HG03378 (cell line): ENCODE results near the gene PIGL.
"Not testable (repeated sequence)": the region's sequence is repeated elsewhere in the genome, so short reads cannot be mapped to it uniquely, and the experiment has no call there.

Source experiments
- ATAC-seq: cut with Tn5 transposase; IDR thresholded peaks from one replicate; pipeline ENCODE4 v1.9.1; 2021; ENCODE audit warnings: mild to moderate bottlenecking, moderate library complexity; ENCODE audit not compliant: unreplicated experiment

The PIGL gene

DNA sequence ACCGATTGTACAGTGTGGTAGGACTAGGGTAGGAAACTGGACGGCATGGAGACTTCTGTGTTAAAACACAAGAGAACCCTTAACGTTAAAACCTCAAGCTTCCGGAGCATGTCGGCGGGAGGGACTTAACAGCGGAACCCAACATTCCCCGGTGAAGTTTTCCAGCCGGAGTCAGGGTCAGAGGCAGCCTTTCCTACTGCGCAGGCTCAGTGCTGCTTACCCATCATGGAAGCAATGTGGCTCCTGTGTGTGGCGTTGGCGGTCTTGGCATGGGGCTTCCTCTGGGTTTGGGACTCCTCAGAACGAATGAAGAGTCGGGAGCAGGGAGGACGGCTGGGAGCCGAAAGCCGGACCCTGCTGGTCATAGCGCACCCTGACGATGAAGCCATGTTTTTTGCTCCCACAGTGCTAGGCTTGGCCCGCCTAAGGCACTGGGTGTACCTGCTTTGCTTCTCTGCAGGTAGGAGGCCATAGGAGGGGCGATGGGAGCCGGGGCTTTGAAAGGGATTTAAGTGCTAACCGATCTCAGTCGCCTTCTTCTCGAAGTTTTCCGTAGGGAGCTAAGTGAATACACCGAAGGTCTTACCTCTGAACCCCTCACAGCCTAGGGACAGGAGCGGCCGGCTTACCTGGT is at the start of gene PIGL:
Gene PIGL (plus strand): TSS at position 209 of the 634 bp plus-strand sequence. CDS start 17 bp downstream, at position 226.
- ATAC-seq = peak; percentile 51

DNA sequence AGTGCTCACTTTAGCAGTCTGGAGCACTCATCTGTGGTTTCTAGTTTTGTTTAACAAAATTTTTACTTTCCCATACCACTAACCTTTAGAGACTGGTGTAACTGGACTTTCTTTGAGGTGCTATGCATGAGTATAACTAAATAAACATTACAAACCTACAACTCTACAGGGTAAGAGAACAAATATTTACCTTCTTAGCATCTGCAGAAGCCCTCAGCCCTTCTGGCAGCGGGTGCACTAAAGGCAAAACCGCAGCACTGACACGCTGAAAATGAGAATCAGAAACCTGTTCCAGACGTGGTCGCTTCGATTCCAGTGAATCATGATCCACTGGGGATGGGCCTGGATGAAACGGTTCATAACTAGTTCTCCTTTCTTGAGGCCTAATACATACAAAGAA is 45.4 kb upstream of the PIGL start:
- no peak for ATAC-seq

GRCh38 chr17:16178836-16179235 is 38.2 kb upstream of the PIGL start:
- no peak for ATAC-seq

DNA sequence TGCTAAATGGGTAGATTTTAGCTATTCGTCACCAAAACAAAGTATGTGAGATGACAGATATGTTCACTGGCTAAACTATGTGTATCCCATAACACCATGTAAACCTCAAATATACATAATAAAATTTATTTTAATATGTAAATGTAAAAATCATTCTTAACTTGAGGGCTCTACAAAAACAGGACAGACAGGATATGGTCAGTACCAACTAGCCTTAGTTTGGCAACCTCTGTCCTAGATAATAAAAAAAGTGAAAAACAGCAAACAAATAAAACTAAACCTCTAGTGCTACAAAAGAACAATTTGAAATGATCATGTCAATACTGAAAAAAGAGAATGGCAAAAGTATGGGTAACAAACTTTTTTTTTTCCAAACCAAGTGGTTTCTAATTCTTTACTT is 35.4 kb upstream of the PIGL start:
- ATAC-seq = no peak

DNA sequence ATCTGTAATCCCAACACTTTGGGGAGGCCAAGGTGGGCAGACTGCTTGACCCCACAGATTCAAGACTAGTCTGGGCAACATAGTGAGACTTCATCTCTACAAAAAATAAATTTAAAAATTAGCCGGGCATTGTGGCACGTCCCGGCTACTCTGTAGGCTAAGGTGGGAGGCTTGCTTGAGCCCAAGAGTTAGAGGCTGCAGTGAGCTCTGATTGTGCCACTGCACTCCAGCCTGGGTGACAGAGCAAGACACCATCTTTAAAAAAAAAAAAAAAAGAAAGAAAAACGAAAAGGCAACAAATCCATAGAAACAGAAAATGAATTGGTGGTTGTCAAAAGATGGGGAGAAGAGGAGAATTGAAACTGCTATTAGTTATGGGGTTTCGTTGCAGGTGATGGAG is 29.4 kb upstream of the PIGL start:
- ATAC-seq = no peak

DNA sequence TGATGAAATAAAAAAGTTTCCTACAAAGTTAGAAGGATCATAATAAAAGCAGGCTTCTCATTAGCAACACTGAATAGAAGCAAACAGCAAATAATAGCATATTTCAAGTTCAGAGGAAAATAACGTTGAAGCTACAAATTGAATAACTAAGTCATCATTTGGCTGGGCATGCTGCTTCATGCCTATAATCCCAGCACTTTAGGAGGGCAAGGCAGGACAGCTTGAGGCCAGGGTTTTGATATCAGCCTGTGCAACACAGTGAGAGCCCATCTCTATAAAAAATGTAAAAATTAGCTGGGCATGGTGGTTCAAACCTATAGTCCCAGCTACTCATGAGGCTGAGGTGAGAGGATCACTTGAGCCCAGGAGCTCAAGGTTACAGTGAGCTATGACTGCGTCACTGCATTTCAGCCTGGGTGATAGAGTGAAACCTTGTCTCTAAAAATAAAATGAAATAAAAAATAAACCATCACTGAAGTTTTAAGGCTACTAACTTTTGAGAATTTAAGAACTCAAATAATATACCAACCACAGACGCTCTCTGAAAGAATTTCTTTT is 27.1 kb upstream of the PIGL start:
- ATAC-seq = no peak

- no peak for ATAC-seq
Observed at GRCh38 chr17:16190703-16191360, 26.2 kb upstream of the PIGL start.

DNA sequence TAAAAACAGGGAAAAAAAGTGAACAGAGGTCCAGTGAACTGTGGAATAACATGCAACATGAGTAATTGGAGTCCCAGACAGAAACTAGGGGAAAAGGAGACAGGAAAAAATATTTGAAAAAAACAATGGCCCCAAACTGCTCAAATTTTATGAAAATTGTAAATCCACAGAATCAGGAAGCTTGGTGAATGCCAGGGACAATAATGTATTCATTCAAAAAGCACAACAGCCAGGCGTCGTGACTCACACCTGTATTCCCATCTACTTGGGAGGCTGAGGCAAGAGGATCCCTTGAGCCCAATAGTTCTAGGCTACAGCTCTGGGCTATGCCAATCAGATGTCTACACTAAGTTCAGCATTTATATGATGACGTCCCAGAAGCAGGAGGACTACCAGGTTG is 25.4 kb upstream of the PIGL start:
- ATAC-seq = no peak

GRCh38 chr17:16194307-16194835 is 22.6 kb upstream of the PIGL start:
- not testable (repeated sequence) for ATAC-seq

GRCh38 chr17:16197276-16197675 is 19.7 kb upstream of the PIGL start:
- no peak for ATAC-seq

DNA sequence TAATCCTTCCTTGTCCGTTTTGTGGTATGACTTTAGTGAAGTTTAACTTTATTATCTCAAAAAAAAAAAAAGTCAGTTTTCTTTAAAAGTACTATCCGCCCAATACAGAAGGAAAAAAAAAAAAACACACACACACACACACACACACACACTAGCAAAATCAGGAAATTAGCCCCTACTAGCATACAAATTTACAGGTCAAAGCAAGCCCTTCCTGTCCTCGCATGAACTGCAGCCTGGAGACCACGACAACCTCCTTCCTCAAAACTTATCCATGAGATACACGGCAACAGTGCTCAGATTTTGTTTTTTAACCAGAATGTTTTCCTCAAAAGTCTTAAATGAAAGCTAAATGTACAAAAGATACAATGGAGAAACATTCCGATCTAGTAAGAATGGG is 17.9 kb upstream of the PIGL start:
- ATAC-seq = no peak

GRCh38 chr17:16201693-16202131 is 15.3 kb upstream of the PIGL start:
- ATAC-seq = not testable (repeated sequence)

DNA sequence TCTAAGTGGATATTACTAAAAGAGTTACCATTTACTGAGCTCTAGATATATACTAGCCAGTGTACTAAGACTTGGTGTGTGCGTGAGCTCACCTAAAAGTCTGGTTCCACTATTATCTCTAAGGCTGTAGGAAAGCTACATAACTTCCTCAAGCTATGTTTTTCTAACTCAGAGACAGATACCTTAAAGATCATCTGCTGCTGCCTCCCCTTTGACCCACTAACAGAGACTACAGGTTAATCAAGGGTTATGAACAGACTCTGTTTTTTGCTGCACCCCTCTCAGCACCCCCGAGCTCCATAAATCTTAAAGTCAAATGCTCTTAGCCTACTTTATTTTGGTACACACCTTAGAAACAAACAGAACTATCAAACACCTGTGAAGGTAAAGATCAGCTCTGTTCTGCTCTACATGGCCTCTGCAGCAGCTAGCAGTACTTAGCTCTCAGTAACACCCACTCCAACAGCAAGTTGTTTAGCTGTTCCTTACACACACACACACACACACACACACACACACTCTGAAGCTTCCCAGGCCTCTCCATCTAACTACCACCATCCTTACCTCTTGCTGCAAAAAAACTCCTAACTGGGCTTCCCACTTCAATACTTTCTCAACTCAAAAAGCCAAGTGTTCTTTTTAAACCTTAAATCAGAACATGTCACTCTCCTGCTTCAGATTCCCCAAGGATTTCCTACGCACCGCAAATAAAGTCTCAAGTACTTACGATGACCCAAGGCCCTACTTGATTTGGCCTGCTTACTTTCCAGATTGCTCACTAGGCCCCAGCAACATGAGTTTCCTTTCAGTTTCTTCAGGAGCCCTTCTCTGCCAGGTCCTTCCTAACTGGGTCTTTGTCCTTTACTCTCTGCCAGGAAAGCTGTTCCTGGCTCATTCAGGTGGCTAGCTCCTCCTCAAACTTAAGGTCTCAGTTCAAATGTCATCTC is 14.2 kb upstream of the PIGL start:
- not testable (repeated sequence) for ATAC-seq

GRCh38 chr17:16204763-16205162 is 12.2 kb upstream of the PIGL start:
- ATAC-seq = not testable (repeated sequence)

DNA sequence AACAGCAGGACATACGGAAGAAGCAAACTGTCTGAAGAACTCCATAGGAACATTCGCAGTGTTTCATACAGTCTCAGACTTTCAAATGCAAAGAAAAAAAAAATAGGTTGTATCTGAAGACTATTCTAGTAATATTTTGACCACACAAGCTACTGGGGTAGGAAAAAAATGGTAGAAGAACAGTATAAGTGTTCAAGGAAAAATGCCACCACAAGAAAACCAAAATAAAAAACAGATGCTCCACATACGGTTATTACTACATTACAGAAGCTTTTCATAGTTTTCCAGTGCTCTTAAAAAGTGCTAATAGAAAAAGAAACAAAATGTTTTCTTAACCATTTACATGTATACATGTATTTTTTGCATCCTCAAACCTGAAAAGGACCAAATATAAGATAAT is 5.4 kb upstream of the PIGL start:
- no peak for ATAC-seq

- ATAC-seq = no peak
Observed at GRCh38 chr17:16212793-16213192, 4.2 kb upstream of the PIGL start.

DNA sequence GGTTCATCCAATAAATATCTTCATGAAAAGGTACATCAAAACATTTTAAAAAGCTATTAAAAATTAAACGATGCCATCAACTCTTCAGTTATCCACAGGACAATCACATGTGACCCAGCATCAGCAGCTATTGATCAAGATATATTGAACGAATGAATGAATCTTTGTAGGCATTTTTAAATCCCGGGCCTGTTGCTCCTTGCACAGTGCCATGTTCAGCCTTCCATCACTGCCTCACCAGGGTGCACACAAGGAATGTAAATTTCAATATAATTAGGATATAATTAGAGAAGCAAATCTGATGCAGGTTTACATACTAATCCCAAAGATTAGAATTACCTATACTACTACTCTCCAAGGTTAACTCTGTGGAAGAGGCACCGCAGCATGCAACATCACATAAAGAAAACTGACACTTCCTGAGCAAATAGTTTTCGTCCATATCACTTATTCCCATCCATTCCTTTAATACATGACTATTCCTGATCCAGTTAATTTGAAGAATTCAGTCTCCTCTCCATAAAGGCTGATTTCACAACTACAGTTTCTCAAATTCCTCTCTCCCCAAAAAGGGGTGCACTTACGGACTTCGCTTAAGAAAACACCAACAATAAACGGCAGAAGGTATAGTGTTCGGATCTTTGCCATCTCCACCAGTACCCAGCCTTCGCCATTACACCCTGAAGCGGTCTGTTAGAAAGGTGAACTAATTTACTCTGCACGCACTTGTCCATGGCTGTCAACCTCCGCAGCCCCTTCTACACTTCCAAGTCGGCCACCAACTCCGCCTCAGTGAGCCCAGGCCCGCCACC is 2.6 kb upstream of the PIGL start:
- peak; percentile 5 for ATAC-seq

- ATAC-seq = peak; percentile 32
Observed at GRCh38 chr17:16215002-16215272, 2.1 kb upstream of the PIGL start.

- peak; percentile 46 for ATAC-seq
Observed at GRCh38 chr17:16215273-16215964, 1.6 kb upstream of the PIGL start, which contains the start of gene NCOR1. Gene NCOR1 (minus strand): TSS chr17:16215534. CDS start chr17:16194569, 20,965 bp downstream.

DNA sequence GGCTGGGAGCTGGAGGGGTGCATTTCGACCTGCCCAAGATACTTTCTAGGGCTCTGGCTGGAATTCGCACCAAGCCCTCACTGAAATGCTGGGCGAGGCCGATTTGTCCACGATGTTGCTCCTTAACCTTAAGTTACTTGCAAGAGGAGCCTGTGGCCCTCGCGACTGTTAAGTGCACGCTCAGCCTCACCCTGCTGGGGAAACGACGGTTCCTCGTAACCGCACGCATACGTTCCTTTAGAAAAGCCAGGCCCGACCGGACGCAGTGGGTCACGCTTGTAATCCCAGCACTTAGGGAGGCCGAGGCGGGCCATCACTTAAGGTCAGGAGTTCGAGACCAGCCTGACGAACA is 1.1 kb upstream of the PIGL start:
- peak; percentile 8 for ATAC-seq
